AG04450 (cell line): ENCODE results near the gene HYDIN. TPM values are rescaled to one million over a fixed set of nuclear protein-coding genes. Genes with fewer than 3 reads are reported as not detected.
"Not testable (repeated sequence)": the region's sequence is repeated elsewhere in the genome, so short reads cannot be mapped to it uniquely, and the experiment has no call there.

Source experiments
- CTCF ChIA-PET: fragments of 300-600, 350-600 bp; formaldehyde crosslinking; extraction: SDS; loops from one replicate; lab custom pipeline; 2022; ENCODE audit warnings: antibody characterized with exemption, inconsistent platforms; lab: Charles Lee
- POLR2A ChIA-PET: fragments of 350-600 bp; formaldehyde crosslinking; extraction: SDS; loops from one replicate; lab custom pipeline; 2021; ENCODE audit warnings: antibody characterized with exemption, inconsistent platforms; lab: Yijun Ruan, JAX
- DNase-seq: peaks from one replicate; pipeline ENCODE4 v3.0.0-alpha.2; 2011; ENCODE audit warnings: low read depth, low spot score
- H3K27ac ChIP-seq: one replicate; pipeline ENCODE4 v1.5.1; 2012; ENCODE audit warnings: low read depth, low read length, control low read depth
- H3K27me3 ChIP-seq: one replicate; pipeline ENCODE4 v1.6.0; 2012; ENCODE audit warnings: low read length; ENCODE audit not compliant: control insufficient read depth, insufficient read depth
- H3K4me3 ChIP-seq: 2 replicates; pipeline ENCODE4 v1.5.1; 2011; ENCODE audit warnings: mild to moderate bottlenecking, low read depth, low read length, control low read depth
- H3K9me3 ChIP-seq: 2 replicates; pipeline ENCODE4 v1.5.1; 2012; ENCODE audit warnings: low read length; ENCODE audit not compliant: control insufficient read depth, insufficient read depth
- polyA plus RNA-seq: library from polyadenylated mRNA; depleted of rRNA; stranded (reverse); fragments of >200 nt; gene quantifications from 2 replicates; pipeline ENCODE4 v1.2.3, GENCODE V29; 2011

Gene HYDIN
- polyA plus RNA-seq, 1 experiment = 0.95 TPM

GRCh38 chr16:70884652-70885051 lies 345.9 kb downstream of the HYDIN start:
- H3K9me3 ChIP-seq, POLR2A ChIA-PET, DNase-seq, CTCF ChIA-PET, H3K27ac ChIP-seq, H3K4me3 ChIP-seq, H3K27me3 ChIP-seq: not testable (repeated sequence)

GRCh38 chr16:70882311-70882710 lies 348.2 kb downstream of the HYDIN start:
- POLR2A ChIA-PET, H3K27me3 ChIP-seq, H3K9me3 ChIP-seq, H3K27ac ChIP-seq, CTCF ChIA-PET, DNase-seq, H3K4me3 ChIP-seq: not testable (repeated sequence)

- H3K9me3 ChIP-seq, H3K27ac ChIP-seq, POLR2A ChIA-PET, CTCF ChIA-PET, DNase-seq, H3K4me3 ChIP-seq, H3K27me3 ChIP-seq: not testable (repeated sequence)
Measured at GRCh38 chr16:70877895-70878294, 352.6 kb downstream of the HYDIN start.

- DNase-seq, H3K4me3 ChIP-seq, POLR2A ChIA-PET, H3K27me3 ChIP-seq, H3K27ac ChIP-seq, CTCF ChIA-PET, H3K9me3 ChIP-seq: not testable (repeated sequence)
Measured at GRCh38 chr16:70876442-70876841, 354.1 kb downstream of the HYDIN start.

GRCh38 chr16:70864698-70865097 lies 365.8 kb downstream of the HYDIN start:
- DNase-seq, H3K27ac ChIP-seq, H3K4me3 ChIP-seq, H3K27me3 ChIP-seq, CTCF ChIA-PET, H3K9me3 ChIP-seq, POLR2A ChIA-PET: not testable (repeated sequence)

GRCh38 chr16:70861996-70862395 lies 368.5 kb downstream of the HYDIN start:
- H3K27me3 ChIP-seq, H3K27ac ChIP-seq, DNase-seq, H3K4me3 ChIP-seq, POLR2A ChIA-PET, H3K9me3 ChIP-seq, CTCF ChIA-PET: not testable (repeated sequence)

GRCh38 chr16:70851299-70851698 lies 379.2 kb downstream of the HYDIN start:
- H3K27me3 ChIP-seq, H3K4me3 ChIP-seq, DNase-seq, CTCF ChIA-PET, H3K9me3 ChIP-seq, H3K27ac ChIP-seq, POLR2A ChIA-PET: not testable (repeated sequence)

- DNase-seq, CTCF ChIA-PET, H3K4me3 ChIP-seq, POLR2A ChIA-PET, H3K27me3 ChIP-seq, H3K9me3 ChIP-seq, H3K27ac ChIP-seq: not testable (repeated sequence)
Measured at GRCh38 chr16:70823498-70824118, 406.9 kb downstream of the HYDIN start.

GRCh38 chr16:70822734-70823133 lies 407.8 kb downstream of the HYDIN start:
- H3K9me3 ChIP-seq, H3K27me3 ChIP-seq, CTCF ChIA-PET, POLR2A ChIA-PET, H3K4me3 ChIP-seq, DNase-seq, H3K27ac ChIP-seq: not testable (repeated sequence)

GRCh38 chr16:70818088-70818487 lies 412.4 kb downstream of the HYDIN start:
- DNase-seq, CTCF ChIA-PET, H3K27ac ChIP-seq, H3K9me3 ChIP-seq, H3K4me3 ChIP-seq, H3K27me3 ChIP-seq, POLR2A ChIA-PET: not testable (repeated sequence)
